Measurements from ENCODE around the gene NF1.

GRCh38 chr17:31051506-31051905 lies 43.3 kb upstream of the NF1 start:
- no peak for TF ChIP-seq CTCF (IDR thresholded peaks at IDR 0.05 in 4 of 5, conservative IDR thresholded peaks at IDR 0.05 in 1 of 5)
- no peak for TF ChIP-seq POLR2A (IDR thresholded peaks at IDR 0.05)
